EH (cell line): Measurements from ENCODE around the gene HILPDA.

Experiments used
- DNase-seq: peaks from one replicate; pipeline ENCODE4 v3.0.0-alpha.2; 2015; ENCODE audit warnings: low read depth

HILPDA gene

DNA sequence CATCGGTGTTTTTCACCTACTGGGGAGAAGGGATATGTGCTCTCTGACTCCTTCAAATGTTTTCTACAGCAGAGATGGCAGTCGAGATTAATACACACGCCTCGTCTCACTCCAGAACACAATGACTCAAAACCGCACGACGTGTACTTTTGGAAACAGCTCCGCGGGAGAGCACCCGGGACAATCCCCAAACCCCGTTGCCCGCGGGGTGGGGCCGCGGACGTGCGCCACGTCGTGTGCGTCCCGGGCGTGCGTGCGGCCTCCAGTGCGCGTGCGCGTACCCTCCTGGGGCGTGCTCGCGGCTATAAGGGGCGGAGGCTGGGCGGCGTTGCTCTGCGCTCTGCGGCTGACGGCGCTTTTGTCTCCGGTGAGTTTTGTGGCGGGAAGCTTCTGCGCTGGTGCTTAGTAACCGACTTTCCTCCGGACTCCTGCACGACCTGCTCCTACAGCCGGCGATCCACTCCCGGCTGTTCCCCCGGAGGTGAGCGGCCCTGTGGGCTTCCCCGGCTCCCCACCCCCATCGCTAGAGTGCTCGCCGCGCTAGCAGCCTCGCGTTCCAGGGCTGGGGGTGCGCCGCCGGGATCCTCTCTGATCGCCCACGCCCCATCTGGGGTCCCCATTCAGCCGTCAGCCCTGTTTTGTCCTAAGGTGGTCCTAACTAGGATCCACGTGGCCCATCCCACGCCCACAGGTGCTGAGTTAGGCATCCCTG, at the start of gene HILPDA:
Gene HILPDA, plus strand, starts transcription at position 336 of the 712 bp plus-strand sequence. CDS start 1,391 bp downstream, outside the sequence.
- DNase-seq, result peak; percentile 98

DNA sequence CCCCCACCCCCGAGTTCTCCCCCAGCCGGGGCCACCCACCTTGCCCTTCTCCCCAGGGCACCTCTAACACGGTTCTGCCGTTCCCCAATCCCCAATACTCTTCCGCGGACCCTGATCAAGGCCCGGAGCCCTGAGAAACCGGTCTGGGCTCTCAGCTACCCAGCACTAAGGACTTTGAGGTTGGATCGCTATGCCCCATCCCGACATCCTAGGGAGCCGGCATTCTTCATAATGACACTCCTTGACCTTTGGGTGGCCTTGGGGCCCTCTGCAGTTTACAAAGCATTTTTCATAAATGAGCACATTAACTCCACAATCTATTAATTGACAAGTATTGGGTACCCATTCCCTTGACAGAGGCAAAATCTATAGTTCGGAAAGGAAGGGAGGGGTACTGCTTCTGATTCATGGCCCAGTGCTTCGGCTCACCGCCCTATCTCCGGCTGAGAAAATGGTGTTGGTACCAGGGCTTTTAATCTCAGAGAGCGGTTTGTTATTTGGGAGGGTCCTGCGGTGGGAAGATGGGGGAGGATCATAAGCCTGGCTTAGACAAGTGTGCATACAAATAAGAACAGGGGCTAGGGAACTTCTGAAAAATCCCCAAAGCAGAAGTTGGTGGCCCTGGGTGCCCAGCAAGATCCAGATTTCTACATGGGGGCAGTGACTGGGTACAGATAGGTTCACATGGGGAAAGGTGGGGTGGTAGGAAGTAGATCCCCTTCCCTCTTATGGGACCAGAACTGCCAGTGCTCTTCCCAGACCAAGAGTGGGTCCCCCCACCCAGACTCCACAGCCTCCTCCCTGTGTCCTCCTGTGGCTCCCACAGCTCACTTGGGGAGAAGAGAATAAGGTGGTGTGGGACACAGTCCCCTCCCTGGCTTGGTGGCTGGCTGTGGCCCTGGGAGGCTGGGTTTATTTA, 49.1 kb upstream of the HILPDA start:
- DNase-seq, result no peak

DNA sequence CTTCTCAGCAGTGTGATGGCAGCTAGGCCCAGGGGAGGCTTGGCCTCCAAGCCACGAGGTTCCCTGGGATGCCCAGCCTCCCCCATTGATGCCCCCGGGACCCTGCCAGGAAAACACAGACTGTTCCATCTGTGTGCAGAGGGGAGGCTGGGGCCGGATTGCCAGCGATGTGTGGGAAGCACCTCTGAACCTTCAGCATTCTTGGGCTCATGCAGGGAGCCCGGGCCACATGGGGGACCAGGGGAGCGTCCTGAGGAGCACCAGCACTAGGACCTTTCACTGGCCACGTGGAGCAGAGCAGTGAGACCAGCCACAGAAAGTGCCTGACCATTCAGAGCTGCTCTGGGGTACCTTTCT, 48.5 kb upstream of the HILPDA start:
- DNase-seq, result no peak

DNA sequence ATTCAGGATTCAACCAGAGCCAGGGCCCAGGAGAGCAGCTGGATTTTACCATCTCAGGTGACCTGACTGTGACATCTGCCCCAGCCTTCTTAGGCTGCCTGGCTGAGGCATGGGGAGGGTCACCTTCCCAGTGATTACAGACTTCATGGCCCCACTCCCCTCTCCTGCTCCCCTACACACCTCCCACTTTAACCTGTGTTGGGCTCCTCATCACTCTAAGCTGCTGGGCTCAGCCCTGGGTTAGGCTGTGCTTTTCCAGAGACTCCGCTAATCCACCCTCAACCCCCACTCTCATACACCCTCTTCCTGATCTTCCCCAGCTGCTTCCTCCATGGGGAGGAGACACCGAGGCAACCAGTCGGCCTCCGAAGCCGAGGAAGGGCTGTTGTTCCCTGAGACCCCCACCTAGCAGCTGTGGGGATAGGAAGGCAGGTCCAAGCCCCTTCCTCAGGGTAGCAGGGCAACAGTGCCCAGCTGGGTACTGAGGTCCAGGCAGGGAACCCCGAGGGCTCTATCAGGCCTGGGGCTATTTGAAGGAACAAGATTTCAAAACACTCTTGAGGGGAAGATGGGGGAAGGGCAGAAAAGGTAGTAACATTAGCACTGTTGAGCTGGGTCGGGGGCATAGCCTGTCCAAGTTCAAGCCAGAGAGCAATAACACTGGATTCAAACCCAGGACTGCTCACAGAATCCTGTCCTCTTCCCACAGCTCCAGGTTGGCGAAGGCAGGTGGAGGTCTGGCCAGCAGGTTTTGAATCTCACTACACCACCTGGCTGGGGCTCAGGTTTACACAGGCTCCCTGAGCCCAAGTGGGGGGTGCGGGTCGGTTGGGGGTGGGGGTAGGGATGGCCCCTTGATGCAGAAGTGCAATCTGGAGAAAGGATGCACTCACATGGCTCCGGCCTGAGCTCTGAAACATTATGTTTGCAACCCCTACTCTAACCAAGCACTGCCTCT, 47.6 kb upstream of the HILPDA start:
- no peak for DNase-seq

GRCh38 chr7:128408709-128409595, 46.7 kb upstream of the HILPDA start:
- DNase-seq, result no peak

- peak; percentile 92 for DNase-seq
Measured at GRCh38 chr7:128409596-128410450, 45.9 kb upstream of the HILPDA start, which contains the start of gene IMPDH1. Gene IMPDH1, minus strand, starts transcription at chr7:128409982. Its CDS starts 81 bp downstream, at chr7:128409901.

DNA sequence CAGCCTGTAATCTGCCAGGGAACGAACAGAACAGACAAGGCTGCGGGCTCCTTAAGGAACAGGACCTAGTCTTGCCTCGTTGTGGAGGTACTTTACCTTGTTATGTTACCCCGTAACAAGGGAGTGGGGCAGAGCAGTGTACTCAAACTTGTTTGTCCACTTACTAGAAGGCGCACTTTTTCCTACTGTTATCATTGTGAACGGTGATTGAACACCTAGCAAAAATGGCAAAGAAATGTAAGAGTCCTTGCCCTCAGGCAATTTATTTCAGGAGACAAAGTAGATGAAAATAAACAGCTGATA, 45.3 kb upstream of the HILPDA start:
- DNase-seq, result no peak

DNA sequence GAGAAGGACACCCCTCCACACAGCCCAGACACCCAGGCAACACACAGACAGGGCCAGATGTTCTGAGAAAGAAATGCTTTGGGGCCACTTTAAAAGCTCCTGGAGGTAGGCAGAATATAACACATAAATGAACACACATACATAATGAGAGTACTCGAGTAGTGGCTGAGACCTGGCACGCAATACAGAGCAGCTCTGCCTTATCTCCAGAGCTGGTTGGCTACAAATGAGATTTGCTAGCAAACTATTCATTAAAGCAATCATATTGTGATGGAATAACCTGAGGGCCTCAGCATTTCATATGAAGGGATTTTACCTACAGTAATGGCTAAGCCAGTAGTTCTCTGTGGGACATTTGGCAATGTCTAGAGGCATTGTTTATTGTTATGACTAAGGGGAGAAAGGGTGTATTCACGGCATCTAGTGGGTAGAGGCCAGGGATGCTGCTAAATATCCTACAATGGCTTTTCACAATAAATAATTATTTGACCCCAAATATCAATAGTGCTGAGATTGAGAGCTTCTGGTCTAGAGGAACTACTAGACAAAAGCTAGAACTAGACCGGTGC, 40.4 kb upstream of the HILPDA start:
- no peak for DNase-seq

- no peak for DNase-seq
Measured at GRCh38 chr7:128417071-128417470, 38.6 kb upstream of the HILPDA start.

DNA sequence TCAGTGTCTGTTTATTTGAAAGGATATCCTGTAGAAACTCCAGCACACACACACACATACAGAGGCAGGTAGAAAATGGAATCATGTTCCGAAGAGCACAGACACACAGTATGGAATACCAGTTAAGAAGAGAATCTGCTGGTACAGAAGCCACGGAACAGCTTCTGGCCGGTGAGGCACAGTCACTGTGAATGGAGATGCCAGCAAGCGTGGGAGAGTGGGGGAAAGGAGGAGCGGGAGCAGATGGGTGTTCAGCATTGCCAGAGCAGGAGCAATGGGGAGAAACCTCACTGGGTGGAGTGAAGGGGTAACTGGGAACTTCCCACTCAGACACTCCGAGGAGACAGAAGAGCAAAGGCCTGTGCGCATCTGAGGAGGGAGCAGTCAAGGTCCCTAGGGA, 36.4 kb upstream of the HILPDA start:
- no peak for DNase-seq

DNA sequence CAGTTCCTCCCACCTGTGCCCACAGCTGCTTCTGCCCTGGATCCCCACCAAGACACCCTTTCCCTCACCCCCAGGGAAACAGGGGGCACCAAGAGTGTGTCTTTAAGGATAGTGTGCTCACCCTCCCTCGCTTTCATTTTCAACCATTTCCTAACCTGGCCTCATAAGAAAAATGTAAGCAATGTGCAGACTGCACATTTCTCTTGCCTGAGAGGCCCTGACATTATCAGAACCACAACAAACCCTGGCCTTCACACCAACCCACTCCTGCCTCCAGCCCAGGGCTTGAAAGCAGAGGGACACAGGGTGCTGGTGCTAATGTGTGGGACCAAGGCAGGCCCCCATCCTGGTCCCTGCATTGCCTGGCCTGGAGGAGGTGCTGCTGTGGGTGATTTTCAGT, 34.9 kb upstream of the HILPDA start:
- DNase-seq, result no peak

- no peak for DNase-seq
Measured at GRCh38 chr7:128421384-128421783, 34.3 kb upstream of the HILPDA start.

DNA sequence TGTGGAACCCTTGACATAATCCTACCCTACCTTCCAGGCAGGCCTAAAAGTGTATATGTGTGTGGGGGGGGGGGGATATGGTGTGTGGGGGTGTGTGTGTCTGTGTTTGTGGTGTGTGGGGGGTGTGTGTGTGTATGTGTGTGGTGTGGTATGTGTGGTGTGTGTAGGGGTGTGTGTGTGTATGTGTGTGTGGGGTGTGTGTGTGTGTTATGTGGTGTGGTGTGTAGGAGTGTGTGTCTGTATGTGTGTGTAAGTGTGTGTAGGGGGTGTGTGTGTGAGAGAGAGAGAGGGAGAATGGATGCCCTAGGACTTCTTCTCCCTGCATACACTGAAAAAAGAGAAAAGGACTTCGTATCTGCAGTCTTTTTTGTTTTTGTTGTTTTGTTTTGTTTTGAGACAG, 33.6 kb upstream of the HILPDA start:
- no peak for DNase-seq

DNA sequence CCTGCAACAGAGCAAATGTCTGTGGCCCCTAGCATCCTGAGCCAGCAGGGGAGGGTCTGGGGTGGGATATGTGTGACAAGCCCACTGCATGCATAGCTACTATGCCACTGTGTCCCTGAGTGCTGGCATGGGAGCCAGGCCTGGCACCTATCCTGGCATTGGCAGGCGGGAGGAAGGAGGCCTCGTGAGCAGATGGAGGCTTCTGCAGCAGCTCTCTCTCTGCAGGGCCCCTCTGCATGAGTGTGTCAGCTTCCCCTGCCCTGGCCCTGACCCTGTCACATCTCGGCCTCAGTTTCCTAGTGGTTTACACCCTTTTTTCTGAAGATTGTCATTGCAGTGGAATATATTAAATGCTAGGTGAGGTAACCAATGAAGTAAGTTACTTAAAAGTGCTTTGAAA, 32.8 kb upstream of the HILPDA start:
- no peak for DNase-seq

DNA sequence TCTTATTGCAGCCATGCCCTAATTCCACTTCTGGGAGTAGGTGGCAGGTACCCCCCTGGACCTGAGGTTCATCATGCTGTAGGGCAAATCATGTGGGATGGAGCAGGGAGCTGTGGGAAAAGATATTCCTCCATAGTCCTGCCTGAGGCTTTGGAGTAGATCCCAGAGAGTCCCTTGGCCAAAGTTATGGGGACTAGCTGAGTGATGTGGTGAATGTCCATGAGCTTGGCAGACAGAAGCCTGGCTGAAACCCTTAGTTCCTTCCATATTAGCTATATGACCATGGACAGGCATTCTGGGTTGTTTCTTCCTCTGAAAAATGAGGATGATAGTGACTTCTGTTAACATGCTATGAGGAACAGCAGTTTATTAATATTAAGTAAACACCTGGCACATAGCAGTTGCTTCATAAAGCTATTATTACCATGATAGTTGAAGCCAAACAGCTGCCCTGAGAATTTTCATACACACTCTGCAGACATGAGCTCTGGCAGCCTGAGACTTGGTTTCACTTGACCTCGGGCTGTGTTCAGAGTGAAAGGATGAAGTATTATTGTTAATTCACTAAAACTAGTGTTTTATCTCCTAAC, 30.9 kb upstream of the HILPDA start:
- no peak for DNase-seq

GRCh38 chr7:128425850-128426249, 29.8 kb upstream of the HILPDA start:
- DNase-seq, result peak; percentile 67

- peak; percentile 68 for DNase-seq
Measured at GRCh38 chr7:128427289-128427891, 28.3 kb upstream of the HILPDA start.

DNA sequence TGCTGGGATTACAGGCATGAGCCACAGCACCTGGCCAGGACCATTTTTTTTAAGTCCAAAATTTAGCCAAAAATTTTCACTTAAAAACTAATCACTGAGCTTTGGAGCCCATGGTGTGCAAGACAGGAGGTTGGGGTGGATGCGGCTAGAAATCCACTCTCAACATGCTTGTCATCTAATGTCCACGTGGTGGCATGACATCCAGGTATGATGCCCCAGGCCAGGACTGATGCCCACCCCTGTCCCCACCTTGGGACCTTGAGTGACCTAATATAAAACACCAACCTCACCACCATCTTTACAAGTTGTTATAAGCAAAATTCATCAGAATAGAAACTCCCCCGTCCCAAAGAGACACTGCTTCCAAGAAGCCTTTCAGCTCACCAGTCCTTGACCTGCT, 25.5 kb upstream of the HILPDA start:
- no peak for DNase-seq

DNA sequence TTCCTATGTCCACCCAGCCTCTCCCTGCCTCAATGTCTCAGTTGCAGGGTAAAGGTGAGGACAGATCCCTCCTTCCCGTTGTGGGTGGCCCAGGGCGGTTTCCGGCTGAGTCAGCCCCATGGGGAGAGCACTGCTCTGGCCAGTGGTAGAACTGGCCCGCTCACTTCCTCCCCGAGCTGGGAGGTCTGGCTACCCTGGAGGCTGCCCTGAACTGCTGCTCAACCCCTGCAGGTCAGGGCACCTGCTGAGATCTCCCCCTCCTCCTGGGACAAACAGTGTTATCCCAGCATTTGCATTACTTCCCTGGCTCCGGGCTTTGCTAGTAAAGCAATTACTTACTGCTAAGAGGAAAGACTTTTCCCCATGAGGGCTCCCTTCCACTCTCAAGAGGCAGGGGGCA, 24.5 kb upstream of the HILPDA start:
- DNase-seq, result peak; percentile 39
